B cell (primary cell): ENCODE measurements around the gene CCDC192. TPM values are rescaled to one million over a fixed set of nuclear protein-coding genes. Genes with fewer than 3 reads are reported as not detected.

Source experiments
- ATAC-seq: fragments of 200-7000 bp; cut with Tn5 transposase; one replicate; pipeline ENCODE4 v1.10.0; 2021; ENCODE audit warnings: low read depth, mild to moderate bottlenecking, moderate number of reproducible peaks, moderate library complexity
- CTCF ChIA-PET: fragments of 350-600 bp; sonication (Branson Sonifier 250); formaldehyde crosslinking; loops from one replicate; lab custom pipeline; 2021; ENCODE audit warnings: antibody characterized with exemption, inconsistent platforms; lab: Charles Lee
- POLR2A ChIA-PET: fragments of 350-600 bp; sonication (Branson Sonifier 250); formaldehyde crosslinking; loops from one replicate; lab custom pipeline; 2021; ENCODE audit warnings: antibody characterized with exemption; lab: Charles Lee
- DNase-seq: peaks from one replicate; pipeline ENCODE4 v3.0.0; 2013
- H2AFZ ChIP-seq: 2 replicates; pipeline ENCODE4 v1.6.1; 2012; ENCODE audit warnings: mild to moderate bottlenecking, low read depth, low read length; ENCODE audit not compliant: insufficient read depth, poor library complexity, severe bottlenecking
- H3K27ac ChIP-seq, 2 donors: 1 replicate in 1 of 2; 2 replicates in 1 of 2; pipeline ENCODE4 v1.5.1; 2012 to 2013; ENCODE audit warnings: low read length in 2 of 2, mild to moderate bottlenecking in 2 of 2, moderate library complexity in 1 of 2
- H3K27me3 ChIP-seq, 4 experiments: fragments of 200-600 bp in 1 of 4; sonication (generic) in 1 of 4; replicated peaks in 1 of 4; 1 replicate in 2 of 4; 2 replicates in 2 of 4; pipeline versions ENCODE4 v1.6.1 to v1.7.0; 2013 to 2016; ENCODE audit warnings: low read length in 3 of 4, mild to moderate bottlenecking in 2 of 4, mixed read lengths in 1 of 4, moderate library complexity in 1 of 4; ENCODE audit not compliant: insufficient read depth in 4 of 4, control insufficient read depth in 3 of 4; ENCODE audit errors: control extremely low read depth in 1 of 4
- H3K36me3 ChIP-seq, 2 experiments: replicated peaks in 1 of 2; 1 replicate in 1 of 2; 2 replicates in 1 of 2; pipeline versions ENCODE4 v1.6.1 to v1.7.1; 2013; ENCODE audit warnings: low read length in 1 of 2; ENCODE audit not compliant: insufficient read depth in 2 of 2, control insufficient read depth in 1 of 2; ENCODE audit errors: control extremely low read depth in 1 of 2, extremely low read depth in 1 of 2
- H3K4me1 ChIP-seq, 2 donors: fragments of 200-600 bp in 1 of 2; sonication (generic) in 1 of 2; 1 replicate in 1 of 2; 2 replicates in 1 of 2; pipeline versions ENCODE4 v1.5.1 to v1.6.1; 2013 to 2017; ENCODE audit warnings: low read length in 2 of 2; ENCODE audit not compliant: control insufficient read depth in 2 of 2, insufficient read depth in 2 of 2
- H3K4me2 ChIP-seq: replicated peaks from 2 replicates; pipeline ENCODE3; 2012; ENCODE audit warnings: mild to moderate bottlenecking, low read depth, low read length; ENCODE audit not compliant: poor library complexity, severe bottlenecking
- H3K4me3 ChIP-seq, 5 experiments: fragments of 200-600 bp in 1 of 5; sonication (generic) in 1 of 5; 1 replicate in 3 of 5; 2 replicates in 2 of 5; pipeline versions ENCODE4 v1.5.1 to v1.7.0; 2011 to 2016; ENCODE audit warnings: low read length in 4 of 5, mild to moderate bottlenecking in 4 of 5, low read depth in 2 of 5, control low read depth in 1 of 5, moderate library complexity in 1 of 5; ENCODE audit not compliant: insufficient read depth in 1 of 5; ENCODE audit errors: control extremely low read depth in 1 of 5, extremely low read depth in 1 of 5
- H3K79me2 ChIP-seq: fragments of 200-600 bp; sonication (generic); one replicate; pipeline ENCODE4 v1.6.0; 2016; ENCODE audit warnings: low read length; ENCODE audit not compliant: control insufficient read depth, insufficient read depth
- H3K9ac ChIP-seq: fragments of 200-600 bp; sonication (generic); 2 replicates; pipeline ENCODE4 v1.6.1; 2017; ENCODE audit warnings: mild to moderate bottlenecking, low read length, moderate library complexity
- H3K9me3 ChIP-seq, 3 donors: one replicate each; pipeline versions ENCODE4 v1.6.1 to v1.7.1; 2013; ENCODE audit warnings: low read length in 2 of 3; ENCODE audit not compliant: control insufficient read depth in 2 of 3, insufficient read depth in 1 of 3; ENCODE audit errors: control extremely low read depth in 1 of 3
- H4K20me1 ChIP-seq: 2 replicates; pipeline ENCODE4 v1.6.0; 2012; ENCODE audit warnings: mild to moderate bottlenecking, low read length; ENCODE audit not compliant: insufficient read depth, control insufficient read depth, poor library complexity, severe bottlenecking
- H3K27ac Mint-ChIP-seq: one replicate; pipeline ENCODE4 v1.8.0; 2021; ENCODE audit warnings: mixed read lengths
- H3K27me3 Mint-ChIP-seq: one replicate; pipeline ENCODE4 v1.8.0; 2021; ENCODE audit warnings: mixed read lengths
- H3K4me1 Mint-ChIP-seq: one replicate; pipeline ENCODE4 v1.8.0; 2021; ENCODE audit warnings: mixed read lengths
- H3K4me3 Mint-ChIP-seq: one replicate; pipeline ENCODE4 v1.8.0; 2021; ENCODE audit warnings: mixed read lengths
- H3K9me3 Mint-ChIP-seq: one replicate; pipeline ENCODE4 v1.8.0; 2022; ENCODE audit warnings: mixed read lengths; ENCODE audit not compliant: insufficient read depth
- EZH2 ChIP-seq: IDR thresholded peaks from 2 replicates; pipeline ENCODE4 v1.6.1; 2012; ENCODE audit warnings: borderline replicate concordance, low read depth, mild to moderate bottlenecking, moderate library complexity, low read length; ENCODE audit not compliant: insufficient read depth, poor library complexity, severe bottlenecking
- WGBS: methylation state at CpG from one replicate; pipeline ENCODE4 v1.1.5; 2013; ENCODE audit warnings: missing lambda C conversion rate; ENCODE audit not compliant: insufficient coverage; 5-methylcytosine and 5-hydroxymethylcytosine counted together
- intact Hi-C: fragments of 100-400 bp; cut with micrococcal nuclease; formaldehyde crosslinking; loops from one replicate; pipeline ENCODE4 v1.10.0; 2022
- polyA plus RNA-seq: library from polyadenylated mRNA; depleted of rRNA; stranded (reverse); fragments of >200 nt; gene quantifications from 2 replicates; pipeline ENCODE4 v1.2.3, GENCODE V29; 2012
- total RNA-seq, 2 donors: library from RNA; stranded (reverse); fragments of 120-200 nt in 1 of 2; gene quantifications; 1 replicate in 1 of 2; 2 replicates in 1 of 2; pipeline versions ENCODE4 v1.2.3 to v1.2.4, GENCODE V29; 2013 to 2022
- TF ChIP-seq, protein P1 (sequence below): fragments of 200-600 bp; IDR thresholded peaks from one replicate; pipeline ENCODE4 v1.8.0; 2022; ENCODE audit warnings: antibody characterized with exemption, mild to moderate bottlenecking

Gene CCDC192
- total and polyA plus RNA-seq, 2 donors (not counting 1 experiment from before 2014, with no cell fraction given) = not detected

DNA sequence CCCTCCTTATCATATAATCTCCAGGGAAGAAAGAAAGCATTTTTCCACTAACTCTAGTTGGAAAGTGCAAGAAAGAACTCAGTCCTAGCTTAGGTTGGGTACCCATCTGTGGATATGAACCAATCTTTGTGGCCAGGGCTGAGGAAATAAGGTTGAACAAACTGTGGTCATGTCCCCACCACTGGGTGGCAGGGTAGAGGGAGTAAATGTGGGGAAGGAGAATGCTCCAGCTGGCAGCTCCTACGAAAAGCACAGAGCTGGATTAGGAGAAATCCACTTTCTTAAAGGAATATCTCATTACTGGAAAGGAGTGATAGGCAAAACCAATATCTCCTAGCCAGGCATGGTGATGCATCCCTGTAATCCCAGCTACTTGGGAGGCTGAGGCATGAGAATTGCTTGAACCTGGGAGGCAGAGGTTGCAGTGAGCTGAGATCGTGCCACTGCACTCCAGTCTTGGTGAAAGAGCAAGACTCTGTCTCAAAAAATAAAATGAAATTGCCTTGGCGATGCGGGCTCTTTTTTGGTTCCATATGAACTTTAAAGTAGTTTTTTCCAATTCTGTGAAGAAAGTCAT, 175.1 kb downstream of the CCDC192 start:
- H3K4me2 ChIP-seq = no peak overlapping the region
- TF ChIP-seq, protein P1, sequence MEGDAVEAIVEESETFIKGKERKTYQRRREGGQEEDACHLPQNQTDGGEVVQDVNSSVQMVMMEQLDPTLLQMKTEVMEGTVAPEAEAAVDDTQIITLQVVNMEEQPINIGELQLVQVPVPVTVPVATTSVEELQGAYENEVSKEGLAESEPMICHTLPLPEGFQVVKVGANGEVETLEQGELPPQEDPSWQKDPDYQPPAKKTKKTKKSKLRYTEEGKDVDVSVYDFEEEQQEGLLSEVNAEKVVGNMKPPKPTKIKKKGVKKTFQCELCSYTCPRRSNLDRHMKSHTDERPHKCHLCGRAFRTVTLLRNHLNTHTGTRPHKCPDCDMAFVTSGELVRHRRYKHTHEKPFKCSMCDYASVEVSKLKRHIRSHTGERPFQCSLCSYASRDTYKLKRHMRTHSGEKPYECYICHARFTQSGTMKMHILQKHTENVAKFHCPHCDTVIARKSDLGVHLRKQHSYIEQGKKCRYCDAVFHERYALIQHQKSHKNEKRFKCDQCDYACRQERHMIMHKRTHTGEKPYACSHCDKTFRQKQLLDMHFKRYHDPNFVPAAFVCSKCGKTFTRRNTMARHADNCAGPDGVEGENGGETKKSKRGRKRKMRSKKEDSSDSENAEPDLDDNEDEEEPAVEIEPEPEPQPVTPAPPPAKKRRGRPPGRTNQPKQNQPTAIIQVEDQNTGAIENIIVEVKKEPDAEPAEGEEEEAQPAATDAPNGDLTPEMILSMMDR = no peak
- TF ChIP-seq EZH2 = no peak
- Mint-ChIP-seq H3K4me3 (no peak overlapping the region), H3K27me3 (peaks cover 9% of the 10 kb centered on the region), H3K4me1 (no peaks in the 10 kb centered on the region), H3K27ac (no peak overlapping the region), H3K9me3 (peaks cover 2% of the 10 kb centered on the region)
- H3K36me3 ChIP-seq = no peaks in the 10 kb centered on the region
- H3K4me1 ChIP-seq = peaks cover 0 to 2% of the 10 kb centered on the region in 2 donors
- H4K20me1 ChIP-seq = no peaks in the 10 kb centered on the region
- H3K9ac ChIP-seq = no peak overlapping the region
- no peaks in the 10 kb centered on the region for H3K79me2 ChIP-seq
- no peak overlapping the region for H3K4me3 ChIP-seq
- intact Hi-C loops = no loop called here
- no peak overlapping the region for H3K27ac ChIP-seq
- DNase-seq (no peak), ATAC-seq (no peak)
- peaks cover 0 to 3% (median 0%) of the 10 kb centered on the region in 4 experiments for H3K27me3 ChIP-seq
- ChIA-PET POLR2A (no interaction called here), CTCF (no interaction called here)
- 100% methylated on average over 1 of the region's 4 CpGs for WGBS
- no peak overlapping the region for H2AFZ ChIP-seq
- H3K9me3 ChIP-seq = no peaks in the 10 kb centered on the region

- Mint-ChIP-seq H3K4me3 (no peak overlapping the region), H3K9me3 (peaks cover 2% of the 10 kb centered on the region), H3K27ac (no peak overlapping the region), H3K27me3 (peaks cover 3% of the 10 kb centered on the region), H3K4me1 (no peaks in the 10 kb centered on the region)
- ChIA-PET POLR2A (no interaction called here), CTCF (no interaction called here)
- intact Hi-C loops = no loop called here
- TF ChIP-seq EZH2 = no peak
- TF ChIP-seq, protein P1 = no peak
- Histone ChIP-seq H3K36me3 (no peaks in the 10 kb centered on the region), H3K27me3 (no peaks in the 10 kb centered on the region), H3K4me2 (no peak overlapping the region), H3K9me3 (peaks cover 0 to 3% (median 0%) of the 10 kb centered on the region in 3 donors), H3K27ac (no peak overlapping the region), H3K4me1 (no peaks in the 10 kb centered on the region), H4K20me1 (no peaks in the 10 kb centered on the region), H3K9ac (no peak overlapping the region), H3K4me3 (no peak overlapping the region), H2AFZ (no peak overlapping the region), H3K79me2 (no peaks in the 10 kb centered on the region)
- DNase-seq (no peak), ATAC-seq (no peak)
- WGBS = no CpG with 5 or more reads among the region's 1 CpG
Measured at GRCh38 chr5:127884416-127884815, 181.2 kb downstream of the CCDC192 start.
